Urinary bladder (tissue), 4 donors: ENCODE data around the gene CLIC5. TPM values are rescaled to one million over a fixed set of nuclear protein-coding genes. Genes with fewer than 3 reads are reported as not detected.

Experiments
- DNase-seq: peaks from one replicate; pipeline ENCODE4 v3.0.0-alpha.2; 2015; ENCODE audit errors: extremely low spot score
- H3K27ac ChIP-seq: one replicate; pipeline ENCODE4 v1.5.1; 2013; ENCODE audit warnings: low read depth, mild to moderate bottlenecking, moderate library complexity
- H3K36me3 ChIP-seq: one replicate; pipeline ENCODE4 v1.6.1; 2013; ENCODE audit warnings: mild to moderate bottlenecking, moderate library complexity; ENCODE audit not compliant: insufficient read depth
- H3K4me1 ChIP-seq: one replicate; pipeline ENCODE4 v1.6.1; 2013; ENCODE audit warnings: mild to moderate bottlenecking, moderate library complexity; ENCODE audit not compliant: insufficient read depth
- H3K4me3 ChIP-seq: one replicate; pipeline ENCODE4 v1.5.1; 2013; ENCODE audit warnings: low read depth, low read length
- WGBS: extraction: QIAGEN DNeasy Blood & Tissue Kit; methylation state at CpG from one replicate; pipeline ENCODE4 v1.1.7; 2013; 5-methylcytosine and 5-hydroxymethylcytosine counted together
- polyA plus RNA-seq: library from polyadenylated mRNA; stranded (reverse); fragments of 200-250 nt; gene quantifications from one replicate; pipeline ENCODE4 v1.2.3, GENCODE V29; 2013
- total RNA-seq: library from RNA; depleted of rRNA; stranded (reverse); fragments of >200 nt; gene quantifications from one replicate; pipeline ENCODE4 v1.2.3, GENCODE V29; 2014
- donor health status: healthy with polysubstance abuse.
- donor health status: healthy.

CLIC5 gene
- total and polyA plus RNA-seq, 2 donors: 2.4 to 4.3 TPM

DNA sequence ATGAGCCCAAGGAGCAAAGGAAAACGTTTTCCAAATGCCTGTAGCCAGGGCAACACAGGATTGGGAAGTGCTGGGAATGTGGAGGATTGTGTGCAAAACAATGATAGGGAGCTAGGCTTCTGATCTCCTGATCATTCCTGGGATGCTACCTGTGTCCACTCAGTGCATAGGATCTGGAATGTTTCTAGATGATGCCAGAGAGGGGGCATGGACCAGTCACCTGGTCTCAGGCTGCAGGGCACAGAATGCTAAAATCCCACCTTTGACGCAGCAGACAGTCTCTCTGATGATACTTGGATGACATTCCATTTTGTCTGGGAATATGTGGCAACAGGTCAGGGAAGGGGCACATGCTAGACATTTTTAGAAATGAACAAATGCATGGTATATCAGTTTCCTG is 128.9 kb downstream of the CLIC5 start:
- no peaks in the 10 kb centered on the region for H3K4me1 ChIP-seq
- WGBS: 47% methylated on average over 2 of the region's 2 CpGs
- H3K36me3 ChIP-seq: no peaks in the 10 kb centered on the region
- no peak for DNase-seq
- H3K27ac ChIP-seq: no peak overlapping the region
- no peak overlapping the region for H3K4me3 ChIP-seq

DNA sequence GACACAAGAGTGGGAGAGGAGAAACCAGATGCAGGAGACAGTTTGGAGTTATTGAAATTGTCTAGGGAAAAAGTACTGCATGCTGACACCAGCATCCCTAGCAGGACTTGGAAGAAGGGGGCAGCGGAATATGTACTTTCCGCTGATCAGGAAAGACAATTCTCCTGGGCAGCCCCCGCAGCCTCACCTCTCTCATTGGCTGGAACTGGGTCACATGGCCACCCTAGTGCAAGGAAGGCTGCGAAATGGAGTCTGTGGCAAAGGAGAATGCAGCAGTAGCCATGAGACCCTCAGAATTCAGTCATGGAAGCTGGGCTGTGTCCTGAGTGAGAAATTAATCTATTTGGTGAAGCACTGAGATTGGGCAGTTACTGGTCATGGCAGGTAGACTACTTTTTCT is 131.3 kb downstream of the CLIC5 start:
- no peak for DNase-seq
- H3K4me3 ChIP-seq: no peak overlapping the region
- no peak overlapping the region for H3K27ac ChIP-seq
- 70% methylated on average over 4 of the region's 4 CpGs for WGBS
- no peaks in the 10 kb centered on the region for H3K4me1 ChIP-seq
- no peaks in the 10 kb centered on the region for H3K36me3 ChIP-seq

DNA sequence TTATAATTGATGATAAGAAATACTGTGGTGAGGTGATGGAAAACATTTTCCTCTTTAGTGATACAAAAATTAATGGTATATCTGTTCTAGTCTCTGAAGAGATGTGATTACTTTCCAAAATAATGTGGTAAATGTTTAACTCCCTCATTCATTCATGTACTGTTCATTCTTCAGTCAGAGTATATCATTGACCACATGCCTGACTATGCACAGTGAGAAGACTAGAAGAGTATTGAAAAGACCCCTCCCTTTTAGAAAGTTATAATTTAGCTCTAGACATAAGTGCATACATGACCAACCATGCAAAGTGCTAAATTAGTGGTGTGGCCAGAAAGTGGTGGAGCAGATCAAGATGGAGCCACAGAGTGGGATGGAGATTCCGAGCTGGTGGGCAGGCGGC is 133.0 kb downstream of the CLIC5 start:
- DNase-seq: no peak

DNA sequence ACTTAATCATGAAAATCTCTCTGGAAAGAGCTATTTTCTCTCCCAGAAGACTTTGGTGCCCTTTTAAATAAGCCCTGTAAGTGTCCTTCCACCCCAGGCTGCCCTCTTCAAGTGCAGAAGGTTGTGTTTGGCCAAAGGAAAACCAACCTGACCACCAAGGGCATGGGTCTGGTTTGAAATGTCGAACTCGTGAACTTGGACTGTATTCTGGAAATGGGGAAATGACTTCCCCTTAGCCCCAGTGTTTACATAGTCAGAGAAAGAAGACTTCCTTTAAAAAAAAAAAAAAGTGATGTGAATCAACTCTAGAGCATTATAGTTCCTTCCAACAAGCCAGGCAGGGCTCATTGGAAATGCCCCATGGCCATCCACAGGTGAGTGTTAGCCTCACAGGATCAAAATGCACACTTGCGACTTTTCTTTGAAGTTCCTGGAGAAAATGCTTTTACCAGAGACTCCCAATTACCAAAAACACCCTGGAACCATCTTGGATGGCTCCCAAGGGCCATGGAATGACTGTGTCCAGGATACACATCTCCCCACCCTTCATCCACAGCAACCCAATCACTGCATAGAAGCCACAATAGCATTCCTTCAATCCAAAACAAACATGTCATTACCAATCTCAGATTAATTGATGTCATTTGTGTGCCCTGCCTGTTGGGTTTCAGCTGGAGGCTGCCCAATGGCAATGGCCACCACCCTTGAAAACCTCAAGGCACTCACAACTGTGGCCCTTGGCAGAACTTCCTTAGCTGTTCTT is 133.8 kb downstream of the CLIC5 start:
- Histone ChIP-seq H3K36me3 (no peaks in the 10 kb centered on the region), H3K4me1 (no peaks in the 10 kb centered on the region), H3K4me3 (no peak overlapping the region), H3K27ac (no peak overlapping the region)
- DNase-seq: no peak
- WGBS: 89% methylated on average over 3 of the region's 3 CpGs

More for the DNA sequence above, 133.0 kb downstream of the CLIC5 start:
- no peak overlapping the region for H3K27ac ChIP-seq
- H3K4me3 ChIP-seq: no peak overlapping the region
- no peaks in the 10 kb centered on the region for H3K36me3 ChIP-seq
- 97% methylated on average over 2 of the region's 2 CpGs for WGBS
- H3K4me1 ChIP-seq: no peaks in the 10 kb centered on the region

DNA sequence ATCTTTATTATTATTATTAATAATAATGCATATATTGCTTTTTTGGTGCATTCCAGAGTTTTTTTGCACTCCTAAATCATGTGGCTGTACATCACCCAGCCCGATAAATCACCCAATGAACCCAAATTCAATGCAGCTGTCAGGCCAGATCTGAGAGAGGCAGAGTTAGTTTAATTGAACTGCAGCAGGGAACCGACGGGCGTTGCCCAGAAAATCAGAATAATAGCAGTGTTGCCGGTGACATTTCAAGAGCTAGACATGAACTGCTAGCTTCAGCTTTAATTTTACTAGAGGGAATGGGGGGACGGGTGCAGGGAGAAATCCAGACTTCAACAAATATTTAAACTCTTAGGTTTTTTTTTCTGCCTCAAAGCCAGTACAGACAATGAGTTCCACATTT is 135.0 kb downstream of the CLIC5 start:
- H3K4me1 ChIP-seq: no peaks in the 10 kb centered on the region

DNA sequence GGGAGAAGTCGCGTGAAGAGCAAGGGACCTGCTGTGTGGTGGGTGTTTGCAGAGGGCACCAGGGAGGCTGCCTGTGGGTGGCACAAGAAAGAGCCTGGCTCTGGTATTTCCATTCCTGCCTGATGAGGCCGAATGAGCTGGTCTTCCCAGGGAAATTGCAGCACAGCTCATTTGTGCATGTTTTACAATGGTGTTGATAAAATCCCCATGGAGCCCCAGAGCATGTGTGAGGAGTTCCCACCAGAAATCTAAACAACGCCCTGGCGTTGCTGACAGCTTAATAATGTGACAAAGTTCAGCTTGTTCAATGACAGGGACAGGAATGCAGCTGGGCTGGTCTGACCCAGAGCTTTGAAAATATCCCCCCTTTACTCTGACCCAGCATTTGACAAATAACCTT is 135.5 kb downstream of the CLIC5 start:
- Histone ChIP-seq H3K27ac (no peak overlapping the region), H3K4me3 (no peak overlapping the region)

More for the DNA sequence above, 135.0 kb downstream of the CLIC5 start:
- H3K4me3 ChIP-seq: no peak overlapping the region
- no peaks in the 10 kb centered on the region for H3K36me3 ChIP-seq
- 60% methylated on average over 6 of the region's 6 CpGs for WGBS
- H3K27ac ChIP-seq: no peak overlapping the region
- DNase-seq: no peak

DNA sequence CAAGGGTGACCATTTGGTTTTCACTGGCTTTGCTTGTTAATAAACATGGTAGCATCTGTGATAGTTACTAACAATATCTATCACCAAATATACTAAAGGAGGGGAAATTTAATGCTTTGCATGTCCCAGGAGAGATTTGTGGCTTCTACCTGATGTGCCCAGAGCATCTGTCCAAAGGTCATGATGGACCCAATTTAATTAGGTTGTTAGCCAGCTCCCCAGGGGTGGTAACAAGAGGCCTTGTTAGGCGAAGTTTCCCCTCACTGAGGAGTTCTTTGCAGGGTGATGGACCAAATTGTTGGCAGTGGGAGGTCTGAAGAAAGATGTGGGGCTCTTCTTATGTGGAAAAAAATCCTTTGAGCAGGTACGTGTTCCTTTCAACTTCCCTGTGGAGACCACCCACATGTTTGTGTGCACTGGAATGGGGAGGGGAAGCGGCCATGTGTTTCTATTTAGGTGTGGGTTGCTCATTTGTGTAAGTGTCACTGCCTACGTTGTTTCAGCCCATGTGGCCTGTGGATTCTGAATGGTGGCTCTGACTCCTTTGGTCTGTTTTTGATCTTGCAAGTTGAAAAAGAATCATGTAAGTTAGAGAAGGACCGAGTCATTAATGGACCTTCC is 137.6 kb downstream of the CLIC5 start:
- no peak overlapping the region for H3K27ac ChIP-seq
- no peak overlapping the region for H3K4me3 ChIP-seq
- no peaks in the 10 kb centered on the region for H3K36me3 ChIP-seq
- 85% methylated on average over 5 of the region's 5 CpGs for WGBS
- H3K4me1 ChIP-seq: no peaks in the 10 kb centered on the region
- no peak for DNase-seq

More for the DNA sequence above, 135.5 kb downstream of the CLIC5 start:
- 55% methylated on average over 5 of the region's 5 CpGs for WGBS
- H3K36me3 ChIP-seq: no peaks in the 10 kb centered on the region
- DNase-seq: peak; percentile 58
- H3K4me1 ChIP-seq: no peaks in the 10 kb centered on the region

DNA sequence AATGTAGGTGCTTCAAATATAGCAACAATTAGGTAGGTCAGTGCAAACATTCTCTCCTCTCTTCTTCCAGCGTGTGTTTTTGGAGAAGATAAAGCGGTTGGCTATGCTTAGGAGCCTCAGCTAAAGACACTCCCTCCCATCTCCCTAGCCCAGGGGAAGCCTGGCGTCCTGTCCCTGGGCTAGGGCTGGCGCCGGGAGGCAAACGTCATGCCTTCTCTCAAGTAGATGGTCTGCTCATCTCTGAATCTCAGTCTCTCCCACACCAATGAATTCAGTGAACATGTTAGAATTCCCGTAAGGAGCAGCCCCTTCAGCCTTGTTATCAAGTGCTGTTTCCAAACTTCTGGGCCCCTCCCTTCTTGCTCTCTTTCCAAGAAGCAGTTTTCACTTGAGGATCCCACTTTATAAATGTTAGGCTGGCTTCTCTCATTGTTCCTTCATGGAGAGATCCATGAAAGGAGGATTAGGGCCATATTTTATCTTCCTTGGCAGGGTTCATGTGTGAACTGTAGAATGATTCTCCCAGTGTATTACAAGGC is 142.8 kb downstream of the CLIC5 start:
- no peak overlapping the region for H3K4me3 ChIP-seq
- 58% methylated on average over 7 of the region's 7 CpGs for WGBS
- H3K36me3 ChIP-seq: no peaks in the 10 kb centered on the region
- H3K4me1 ChIP-seq: no peaks in the 10 kb centered on the region
- H3K27ac ChIP-seq: no peak overlapping the region
- DNase-seq: no peak

DNA sequence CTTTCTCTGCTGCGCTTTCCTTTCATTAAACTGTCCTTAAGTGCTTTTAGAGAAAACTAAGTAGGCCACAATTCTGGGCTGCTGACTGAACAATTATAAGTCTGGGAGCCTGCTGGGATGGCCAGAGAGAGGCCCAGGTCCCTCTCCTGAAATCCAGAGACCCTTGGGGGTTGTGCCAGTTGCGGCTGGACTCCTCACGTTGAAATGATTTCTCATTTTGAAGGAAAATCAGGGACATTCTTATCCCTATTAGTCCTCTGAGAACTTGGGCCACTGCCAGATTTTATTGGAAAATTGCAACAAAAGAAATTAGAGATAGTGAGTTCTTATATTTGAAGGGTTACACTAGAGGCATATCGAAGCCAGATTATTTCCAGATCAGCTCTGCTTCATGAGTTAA is 145.1 kb downstream of the CLIC5 start:
- WGBS: 77% methylated on average over 4 of the region's 4 CpGs
- no peaks in the 10 kb centered on the region for H3K36me3 ChIP-seq
- no peak overlapping the region for H3K4me3 ChIP-seq
- no peaks in the 10 kb centered on the region for H3K4me1 ChIP-seq
- no peak for DNase-seq
- no peak overlapping the region for H3K27ac ChIP-seq

DNA sequence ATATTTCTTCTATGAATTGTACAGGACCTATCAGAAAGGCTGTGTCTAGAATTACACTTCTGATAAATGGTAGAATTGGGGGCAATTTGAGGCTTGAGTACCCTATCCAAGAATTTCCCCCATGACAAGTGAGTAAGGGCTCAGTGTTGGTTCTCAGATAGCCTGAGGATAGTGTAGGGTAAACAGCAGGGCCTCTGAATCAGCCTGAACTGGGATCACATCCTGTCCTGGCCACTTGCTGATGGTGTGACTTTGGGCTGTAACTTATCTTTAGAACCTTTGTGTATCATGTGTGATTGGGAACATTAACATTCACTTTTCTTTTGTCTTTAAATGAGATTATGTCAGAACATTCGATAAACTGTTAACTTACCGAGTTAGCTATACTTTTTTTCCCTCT is 151.0 kb downstream of the CLIC5 start:
- no peaks in the 10 kb centered on the region for H3K4me1 ChIP-seq
- H3K27ac ChIP-seq: no peak overlapping the region
- no peaks in the 10 kb centered on the region for H3K36me3 ChIP-seq
- WGBS: 95% methylated on average over 2 of the region's 2 CpGs
- no peak for DNase-seq
- H3K4me3 ChIP-seq: no peak overlapping the region

DNA sequence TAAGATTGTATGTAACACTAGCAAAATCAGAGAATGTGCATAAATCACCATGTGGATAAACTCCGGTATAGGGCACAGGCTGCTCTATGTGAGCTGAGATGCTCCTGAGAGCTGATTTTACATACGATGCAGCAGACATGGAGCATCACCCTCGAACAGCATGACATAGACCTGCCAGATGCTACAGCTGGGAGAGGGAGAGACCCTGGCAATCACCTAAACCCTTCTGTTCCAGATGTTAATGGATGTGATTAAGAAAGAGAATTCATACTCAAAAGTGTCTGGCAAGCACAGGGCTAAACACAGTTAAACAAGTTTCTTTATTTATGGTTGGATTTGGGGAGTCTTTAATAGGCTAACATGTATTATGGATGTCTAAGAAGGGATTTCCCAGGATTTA is 157.0 kb downstream of the CLIC5 start:
- Histone ChIP-seq H3K27ac (no peak overlapping the region), H3K4me1 (no peaks in the 10 kb centered on the region), H3K36me3 (no peaks in the 10 kb centered on the region), H3K4me3 (no peak overlapping the region)
- 33% methylated on average over 3 of the region's 3 CpGs for WGBS
- no peak for DNase-seq

DNA sequence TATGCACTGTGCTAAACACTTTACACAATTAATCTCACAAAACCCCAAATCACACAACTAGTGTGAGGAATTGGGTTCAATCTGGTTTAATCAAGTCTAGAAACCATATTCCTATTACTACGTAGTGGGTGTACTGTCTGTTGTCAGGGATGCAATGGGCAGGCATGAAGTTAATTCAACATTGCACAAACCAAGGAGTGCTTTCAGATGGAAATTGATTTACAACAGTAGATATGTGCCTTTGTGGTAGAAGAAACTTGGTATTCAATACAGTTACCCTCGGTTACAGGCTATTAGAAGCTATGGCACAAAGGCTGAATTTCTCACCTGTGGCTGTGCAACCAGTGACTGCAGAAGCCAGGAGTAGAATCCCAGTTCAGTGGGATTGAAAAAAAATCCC is 157.8 kb downstream of the CLIC5 start:
- H3K27ac ChIP-seq: no peak overlapping the region
- DNase-seq: no peak
- WGBS: 83% methylated on average over 2 of the region's 2 CpGs
- no peaks in the 10 kb centered on the region for H3K36me3 ChIP-seq
- H3K4me1 ChIP-seq: no peaks in the 10 kb centered on the region
- no peak overlapping the region for H3K4me3 ChIP-seq

DNA sequence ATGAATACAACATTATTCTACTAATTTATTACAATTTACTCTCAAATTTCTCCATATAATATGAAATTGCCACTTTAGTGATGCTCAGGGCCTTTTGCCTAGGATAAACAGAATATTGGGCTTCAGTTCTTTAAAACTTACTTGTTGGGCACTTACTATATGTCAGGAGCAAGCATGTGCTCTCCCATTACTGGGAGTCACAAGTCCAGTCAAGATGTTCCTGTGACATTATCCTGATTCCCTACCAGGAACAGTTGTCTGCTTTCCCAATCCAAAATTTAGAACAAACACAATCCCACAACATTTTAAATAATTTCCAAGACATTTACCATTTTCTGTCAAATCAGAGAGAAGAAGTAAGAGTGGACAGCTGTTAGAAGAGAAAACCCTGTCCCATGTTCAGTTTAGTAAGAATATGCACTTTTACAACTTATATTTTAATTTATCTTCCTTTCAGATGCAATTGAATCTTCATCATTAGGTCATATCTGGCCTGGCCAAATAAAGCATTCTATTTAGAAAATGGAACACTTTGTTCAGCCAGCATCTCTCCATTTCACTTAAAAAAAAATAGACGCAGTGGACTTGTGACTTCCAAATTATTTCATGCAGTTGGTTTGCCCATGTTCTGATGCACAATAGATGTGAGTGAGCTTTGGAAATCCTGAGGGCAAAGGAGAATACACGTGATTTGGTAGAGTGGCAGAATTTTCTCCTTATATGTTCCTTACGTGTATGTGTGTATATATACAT is 159.8 kb downstream of the CLIC5 start:
- WGBS: 81% methylated on average over 3 of the region's 3 CpGs
- no peak overlapping the region for H3K27ac ChIP-seq
- no peaks in the 10 kb centered on the region for H3K36me3 ChIP-seq
- no peak for DNase-seq
- no peak overlapping the region for H3K4me3 ChIP-seq
- H3K4me1 ChIP-seq: no peaks in the 10 kb centered on the region
